HG02852 (cell line): ENCODE data around the gene ALDH1A2.
"Not testable (repeated sequence)": the region's sequence is repeated elsewhere in the genome, so short reads cannot be mapped to it uniquely, and the experiment has no call there.

Source experiments
- ATAC-seq: cut with Tn5 transposase; IDR thresholded peaks from one replicate; pipeline ENCODE4 v1.9.1; 2021; ENCODE audit warnings: mild to moderate bottlenecking, moderate library complexity; ENCODE audit not compliant: unreplicated experiment

The ALDH1A2 gene

DNA sequence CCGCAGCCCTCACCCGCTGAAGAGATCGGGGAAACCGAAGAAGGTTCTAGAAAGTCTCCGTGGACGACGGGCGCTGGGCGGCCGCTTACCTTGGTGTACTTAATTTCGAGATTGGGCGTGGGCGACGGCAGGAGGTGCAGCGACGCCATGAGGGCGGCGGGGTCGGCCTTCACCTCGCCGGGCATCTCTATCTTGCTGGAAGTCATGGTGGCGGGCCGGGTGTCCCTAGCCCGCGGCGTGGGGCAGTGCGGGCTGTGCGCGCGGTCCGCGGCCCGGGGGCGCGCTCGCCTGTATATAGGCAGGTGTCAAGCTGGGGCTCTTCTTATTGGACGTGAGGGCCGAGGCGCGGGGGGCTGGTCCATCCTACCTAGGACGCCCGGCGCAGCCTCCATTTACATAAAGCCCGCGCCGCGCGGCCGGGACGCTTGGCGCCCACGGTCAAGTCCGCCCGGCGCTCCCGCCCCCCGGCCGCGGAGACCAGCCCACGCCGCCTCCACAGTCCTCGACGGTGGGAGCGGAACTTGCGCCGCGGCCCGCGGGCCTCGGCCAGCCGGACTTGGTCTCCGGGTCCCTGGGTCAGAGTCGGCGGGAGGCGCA, at the start of gene ALDH1A2:
TSS of gene ALDH1A2 (minus strand) at position 267 of the 597 bp plus-strand sequence. CDS start at position 206, 61 bp downstream.
- no peak for ATAC-seq

DNA sequence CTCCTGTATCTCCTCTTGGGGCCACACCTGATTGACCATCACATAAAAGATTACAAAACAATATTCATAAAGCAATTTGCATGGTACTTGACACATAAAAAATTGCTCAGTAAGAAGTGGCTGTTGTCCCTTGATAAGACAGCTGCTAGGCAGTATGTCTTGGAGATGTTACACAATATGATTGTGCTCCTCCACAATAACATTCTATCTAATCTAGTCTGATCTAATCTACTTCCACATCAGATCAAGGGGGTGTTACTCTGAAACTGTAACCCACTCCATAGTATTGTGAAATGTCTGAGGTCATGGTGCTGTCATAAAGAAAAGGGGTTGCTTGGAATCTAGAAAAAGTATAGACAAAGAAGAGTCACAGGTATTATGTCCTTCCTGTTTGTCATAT, 49.3 kb upstream of the ALDH1A2 start:
- no peak for ATAC-seq

DNA sequence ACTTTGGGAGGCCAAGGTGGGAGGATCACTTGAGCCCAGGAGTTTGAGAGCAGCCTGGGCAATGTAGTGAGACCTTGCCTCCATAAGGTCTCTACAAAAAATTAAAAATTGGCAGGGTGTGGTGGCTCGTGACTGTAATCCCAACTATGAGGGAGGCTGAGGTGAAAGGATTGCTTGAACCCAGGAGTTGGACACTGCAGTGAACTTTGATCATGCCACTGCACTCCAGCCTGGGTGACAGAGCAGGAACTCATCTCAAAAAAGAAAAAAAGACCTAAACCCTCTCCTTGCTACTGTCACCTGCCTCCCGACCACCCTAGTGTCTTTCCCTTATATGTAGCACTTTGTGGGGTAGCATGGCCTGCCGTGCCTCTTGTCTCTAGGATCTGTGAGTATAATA, 48.9 kb upstream of the ALDH1A2 start:
- no peak for ATAC-seq

DNA sequence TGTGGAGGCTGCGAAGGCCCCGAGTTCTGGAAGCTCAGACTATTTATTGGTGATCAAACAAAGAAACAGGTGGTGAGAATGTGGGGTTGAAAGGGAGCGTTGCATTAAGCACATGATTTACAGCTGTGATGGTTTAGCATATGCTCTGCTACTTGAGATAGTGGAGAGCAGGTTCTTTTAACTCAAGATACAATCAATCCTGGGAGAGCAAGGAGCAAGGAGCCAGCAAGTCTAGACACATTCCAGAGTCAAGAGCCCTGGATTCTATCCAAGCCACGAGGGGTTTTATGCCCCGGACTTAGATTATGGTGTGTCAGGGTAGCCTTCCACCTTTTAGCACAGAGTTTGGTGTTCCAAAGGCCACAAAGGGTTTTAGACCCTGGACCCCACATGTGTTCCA, 47.8 kb upstream of the ALDH1A2 start:
- ATAC-seq: not testable (repeated sequence)

DNA sequence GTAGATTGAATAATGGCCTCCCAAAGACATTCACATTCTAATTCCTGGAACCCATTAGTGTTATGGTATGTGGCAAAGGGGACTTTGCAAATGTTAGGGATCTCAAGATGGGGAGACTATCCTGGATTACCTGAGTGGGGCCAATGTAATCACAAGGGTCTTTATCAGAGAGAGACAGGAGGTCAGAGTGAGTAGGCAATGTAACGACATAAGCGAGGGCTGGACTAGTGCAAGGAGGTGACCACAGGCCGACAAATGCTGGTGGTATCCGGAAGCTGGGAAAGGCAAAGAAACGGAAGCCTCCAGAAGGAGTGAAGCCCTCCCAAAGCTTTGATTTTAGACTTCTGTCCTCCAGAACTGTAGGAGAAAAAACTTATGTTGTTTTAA, 46.2 kb upstream of the ALDH1A2 start:
- ATAC-seq: no peak

DNA sequence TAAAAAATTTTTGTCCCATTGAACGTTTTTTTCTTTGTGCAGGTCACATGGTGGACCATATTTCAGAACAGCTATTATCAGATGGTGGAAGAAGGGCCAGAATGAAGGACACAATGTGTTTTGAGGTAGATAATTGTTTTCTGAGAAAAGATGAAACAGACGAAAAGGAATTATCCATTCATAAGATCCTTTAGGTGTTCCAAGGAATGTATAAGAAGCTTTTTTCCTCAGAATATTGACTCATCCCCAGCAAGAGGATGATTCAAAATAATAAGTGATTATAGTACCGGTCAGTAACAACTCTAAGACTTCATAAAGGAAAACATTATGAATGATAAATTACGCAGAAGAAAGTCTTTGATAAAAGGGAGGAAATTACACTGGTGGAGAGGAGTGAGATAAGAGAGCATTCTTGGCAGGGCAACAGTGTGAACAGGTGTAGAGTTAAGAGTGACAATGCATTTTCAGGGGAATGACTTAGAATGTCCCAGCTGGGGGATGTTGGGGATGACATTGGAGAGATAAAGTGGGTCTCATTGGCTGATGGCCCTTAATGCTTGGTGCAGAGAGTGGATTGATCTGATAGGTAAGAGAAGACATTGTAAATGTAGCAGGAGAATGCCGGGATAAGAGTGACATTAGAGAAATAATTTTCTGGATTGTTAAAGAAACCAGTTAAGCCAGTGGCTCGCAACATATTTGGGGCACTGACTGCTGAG, 45.6 kb upstream of the ALDH1A2 start:
- ATAC-seq: no peak

DNA sequence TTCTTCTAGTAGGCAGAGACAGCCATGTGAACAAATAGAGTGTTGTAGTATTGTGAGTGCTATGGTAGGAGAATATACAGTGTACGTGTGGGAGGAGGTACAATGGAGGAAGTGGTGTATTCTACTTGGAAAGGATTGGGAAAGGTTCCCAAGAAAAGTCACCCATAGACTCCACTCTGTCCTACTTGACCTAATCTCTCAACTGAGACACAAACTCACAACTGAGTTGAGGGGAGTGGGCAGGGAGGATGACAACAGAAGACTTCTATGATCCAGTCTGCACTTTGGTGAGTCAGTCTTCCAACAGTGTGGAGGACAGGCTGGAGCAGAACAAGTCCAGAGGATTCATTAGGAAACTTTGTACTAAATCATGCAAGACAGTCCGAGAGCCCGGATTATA, 43.9 kb upstream of the ALDH1A2 start:
- ATAC-seq: no peak

DNA sequence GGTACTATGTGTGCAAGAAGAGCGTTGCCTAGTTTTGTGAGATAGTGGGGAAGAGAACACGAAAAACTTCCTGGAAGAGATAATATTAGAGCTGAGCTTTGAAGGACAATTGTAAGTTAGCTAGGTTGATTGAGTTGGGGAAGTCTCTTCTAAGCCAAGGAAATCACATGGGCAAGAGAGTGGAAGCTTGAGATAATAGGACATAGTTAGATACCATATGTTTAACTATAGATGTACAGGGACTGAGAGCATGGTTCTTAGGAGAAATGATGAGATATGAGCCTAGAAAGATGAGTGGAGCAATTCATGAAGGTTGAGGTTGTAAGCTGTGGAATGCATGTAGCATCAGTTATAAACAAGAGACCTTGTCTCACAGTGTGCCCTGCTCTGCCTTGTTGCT, 42.6 kb upstream of the ALDH1A2 start:
- no peak for ATAC-seq

DNA sequence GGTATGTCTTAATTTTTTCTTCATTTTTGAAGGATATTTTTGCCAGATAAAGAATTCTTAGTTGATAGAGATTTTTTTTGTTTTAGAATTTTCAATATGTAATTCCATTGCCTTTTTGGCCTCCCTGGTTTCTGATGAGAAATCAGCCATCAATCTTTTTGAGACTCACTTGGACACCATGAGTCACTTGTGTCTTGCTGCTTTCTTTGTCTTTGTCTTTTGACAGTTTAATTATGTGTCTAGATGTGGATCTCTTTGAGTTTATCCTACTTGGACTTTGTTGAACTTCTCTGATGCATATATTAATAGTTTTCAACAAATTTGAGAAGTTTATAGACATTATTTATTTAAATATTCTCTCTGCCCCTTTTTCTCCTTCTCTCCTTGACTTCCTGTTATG, 38.0 kb upstream of the ALDH1A2 start:
- ATAC-seq: no peak

DNA sequence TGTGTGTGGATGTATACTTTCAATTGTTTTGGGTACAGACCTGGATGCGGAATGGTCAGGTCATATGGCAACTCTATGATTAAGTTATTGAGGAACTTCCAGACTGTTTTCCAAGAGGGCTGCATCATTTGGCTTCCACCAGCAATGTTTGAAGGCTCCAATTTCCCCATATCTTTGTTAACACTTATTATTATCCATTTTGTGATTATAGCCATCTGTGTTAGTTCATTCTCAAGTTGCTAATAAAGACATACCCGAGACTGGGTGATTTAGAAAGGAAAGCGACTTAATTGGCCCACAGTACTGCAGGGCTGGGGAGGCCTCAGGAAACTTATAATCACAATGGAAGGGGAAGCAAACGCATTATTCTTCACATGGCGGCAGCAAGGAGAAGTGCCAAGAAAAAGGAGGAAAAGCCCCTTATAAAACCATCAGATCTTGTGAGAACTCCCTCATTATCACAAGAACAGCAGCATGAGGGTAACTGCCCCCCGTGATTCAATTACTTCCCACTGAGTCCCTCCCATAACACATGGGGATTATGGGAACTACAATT, 31.1 kb upstream of the ALDH1A2 start:
- ATAC-seq: no peak

DNA sequence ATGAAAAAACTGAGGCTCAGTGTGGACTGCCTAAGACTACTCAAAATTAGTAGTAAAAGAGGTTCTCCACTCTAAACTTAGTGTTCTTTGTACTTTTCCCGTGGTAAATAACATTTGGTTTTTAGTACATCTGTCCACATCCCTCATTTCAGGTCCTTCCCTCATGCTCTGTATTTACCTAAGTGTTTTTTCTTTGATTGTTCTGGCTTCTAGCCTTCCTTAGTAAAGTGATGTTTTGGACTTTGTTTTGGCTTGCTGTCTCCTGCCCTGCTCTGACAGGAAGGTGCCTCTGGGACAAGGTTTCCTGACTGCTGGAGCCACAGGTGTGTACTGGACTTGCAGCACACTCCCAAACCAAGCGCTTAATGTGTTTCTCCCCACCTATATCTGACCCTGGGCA, 29.9 kb upstream of the ALDH1A2 start:
- ATAC-seq: no peak

DNA sequence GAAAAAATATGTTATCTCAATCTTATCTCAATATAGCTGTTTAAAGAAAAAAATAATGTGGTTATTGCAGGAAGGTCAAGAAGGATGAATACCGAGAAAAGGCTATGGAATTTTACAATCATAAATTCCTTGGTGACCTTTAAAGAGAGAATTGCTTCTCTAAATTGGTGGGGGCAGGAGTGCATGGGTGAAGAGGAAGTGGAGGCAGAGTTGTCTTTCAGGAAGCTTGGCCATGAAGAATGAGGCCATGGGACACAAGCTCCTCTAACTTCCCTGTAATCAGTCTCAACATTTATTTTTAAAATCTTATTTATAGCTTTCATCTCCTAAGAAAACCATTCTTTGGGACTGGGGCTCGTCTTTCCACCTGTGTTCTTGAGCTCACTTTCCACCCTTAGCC, 22.4 kb upstream of the ALDH1A2 start:
- ATAC-seq: no peak

DNA sequence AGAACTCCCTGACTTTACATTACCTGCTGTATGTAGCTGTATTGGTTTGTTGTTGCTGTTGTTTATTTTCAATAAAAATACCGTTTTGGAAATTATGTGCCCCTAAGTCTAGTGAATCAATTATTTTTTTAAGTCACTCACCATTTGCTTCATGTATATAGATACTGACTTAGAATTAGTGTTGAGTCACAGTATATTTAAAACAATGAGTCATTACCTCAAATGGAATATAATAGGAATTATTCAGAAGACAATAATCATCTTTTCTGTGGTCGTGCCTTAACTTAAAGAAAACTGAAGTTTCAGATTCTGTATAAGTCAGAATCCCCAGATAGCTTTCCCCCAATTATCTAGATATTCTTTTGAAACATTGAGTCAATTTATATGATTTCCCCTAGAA, 21.0 kb upstream of the ALDH1A2 start:
- ATAC-seq: no peak

DNA sequence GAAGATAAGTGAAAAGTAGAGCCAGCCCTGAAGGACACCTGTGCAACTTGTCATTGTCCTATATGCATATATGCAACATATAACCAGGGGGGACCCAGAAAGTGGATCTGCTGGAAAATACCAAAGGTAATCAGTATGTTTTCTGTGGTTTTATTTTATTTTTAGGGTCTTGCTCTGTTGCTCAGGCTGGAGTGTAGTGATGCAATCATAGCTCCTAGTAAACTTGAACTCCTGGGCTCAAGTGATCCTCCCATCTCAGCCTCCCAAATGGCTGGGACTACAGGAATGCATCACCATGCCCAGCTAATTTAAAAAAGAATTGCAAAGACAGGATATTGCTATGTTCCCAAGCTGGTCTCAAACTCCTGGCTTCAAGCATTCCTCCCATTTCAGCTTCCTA, 18.0 kb upstream of the ALDH1A2 start:
- ATAC-seq: no peak

DNA sequence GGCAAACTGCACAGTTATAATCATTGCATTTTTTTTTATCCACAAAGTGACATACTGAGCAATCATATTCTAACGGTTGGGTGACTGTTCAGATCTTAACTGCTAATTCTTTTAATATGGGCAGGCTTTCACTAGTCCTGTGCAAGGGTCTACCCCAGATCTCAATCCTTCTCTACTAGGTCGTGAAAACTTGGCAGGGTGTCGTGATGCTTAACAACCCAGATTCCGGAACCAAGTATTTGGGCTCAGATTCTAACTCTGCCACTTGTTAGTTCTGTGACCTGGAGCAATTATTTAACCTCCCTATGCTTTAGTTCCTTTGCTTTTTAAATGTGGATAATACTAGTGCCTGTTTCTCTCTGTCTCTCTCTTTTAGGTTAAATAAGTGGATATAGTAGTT, 16.4 kb upstream of the ALDH1A2 start:
- ATAC-seq: no peak

DNA sequence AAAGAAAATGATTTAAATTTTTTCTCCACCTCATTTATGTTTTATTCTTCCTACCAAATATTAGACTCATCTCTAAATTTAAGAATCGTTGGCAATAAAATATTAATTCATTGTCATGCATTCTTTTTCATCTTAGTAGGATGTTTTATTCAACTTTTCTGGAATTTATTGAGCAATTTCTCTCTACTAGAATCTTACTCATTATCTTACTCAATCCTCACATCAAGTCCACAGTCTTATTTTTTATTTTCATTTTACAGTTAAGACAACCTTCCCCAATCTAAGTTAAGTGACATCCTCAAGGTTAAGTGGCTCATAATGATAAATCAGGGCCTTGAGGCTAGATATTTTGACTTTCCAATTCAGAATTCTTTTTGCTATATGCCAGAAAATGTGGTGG, 15.9 kb upstream of the ALDH1A2 start:
- ATAC-seq: no peak

DNA sequence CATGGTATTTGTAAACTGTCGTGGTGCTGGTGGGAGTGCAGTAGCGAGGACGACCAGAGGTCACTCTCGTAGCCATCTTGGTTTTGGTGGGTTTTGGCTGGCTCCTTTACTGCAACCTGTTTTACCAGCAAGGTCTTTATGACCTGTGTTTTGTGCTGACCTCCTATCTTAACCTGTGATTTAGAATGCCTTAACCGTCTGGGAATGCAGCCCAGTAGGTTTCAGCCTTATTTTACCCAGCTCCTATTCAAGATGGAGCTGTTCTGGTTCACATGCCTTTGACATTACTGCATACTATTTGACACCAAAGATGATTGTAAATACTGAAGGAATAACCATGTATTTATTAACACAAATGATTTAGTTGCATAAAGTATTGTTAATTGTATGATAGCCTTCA, 15.4 kb upstream of the ALDH1A2 start:
- ATAC-seq: not testable (repeated sequence)

DNA sequence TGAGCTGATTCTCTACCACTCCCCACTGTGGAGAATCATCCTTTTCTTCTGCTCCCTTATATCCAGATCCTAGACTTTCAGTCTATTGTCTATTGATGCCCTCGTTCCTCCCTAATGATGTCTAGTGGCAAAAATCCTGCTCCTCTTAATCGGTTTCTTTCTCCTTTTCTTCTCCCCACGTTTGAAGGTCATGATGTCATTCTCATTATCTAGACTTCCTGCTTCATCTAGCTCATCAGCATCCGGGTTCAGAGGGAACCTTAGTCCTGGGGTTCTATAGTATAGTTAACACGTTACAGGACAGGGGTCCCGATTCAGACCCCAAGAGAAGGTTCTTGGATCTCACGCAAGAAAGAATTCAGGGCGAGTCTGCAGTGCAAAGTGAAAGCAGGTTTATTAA, 14.9 kb upstream of the ALDH1A2 start:
- ATAC-seq: no peak

DNA sequence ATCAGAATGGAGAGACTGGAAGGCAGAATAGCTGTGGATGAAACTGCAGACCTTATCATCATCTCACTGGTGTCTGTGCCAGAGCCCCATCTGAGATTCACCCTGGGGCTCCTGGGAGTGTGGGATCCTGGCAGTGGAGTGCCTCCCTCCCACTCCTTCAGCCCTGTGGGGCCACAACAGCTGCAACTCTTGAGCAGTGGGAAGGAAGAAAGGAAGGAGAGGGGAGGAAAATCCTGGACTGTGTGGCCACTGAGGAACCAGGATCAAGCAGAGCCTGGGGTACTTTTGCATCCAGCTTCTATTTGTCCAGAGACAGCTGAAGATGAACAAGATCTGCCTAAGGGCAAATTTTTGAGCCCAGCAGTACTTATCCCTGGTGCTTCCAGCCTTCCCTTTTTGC, 13.1 kb upstream of the ALDH1A2 start:
- ATAC-seq: no peak

DNA sequence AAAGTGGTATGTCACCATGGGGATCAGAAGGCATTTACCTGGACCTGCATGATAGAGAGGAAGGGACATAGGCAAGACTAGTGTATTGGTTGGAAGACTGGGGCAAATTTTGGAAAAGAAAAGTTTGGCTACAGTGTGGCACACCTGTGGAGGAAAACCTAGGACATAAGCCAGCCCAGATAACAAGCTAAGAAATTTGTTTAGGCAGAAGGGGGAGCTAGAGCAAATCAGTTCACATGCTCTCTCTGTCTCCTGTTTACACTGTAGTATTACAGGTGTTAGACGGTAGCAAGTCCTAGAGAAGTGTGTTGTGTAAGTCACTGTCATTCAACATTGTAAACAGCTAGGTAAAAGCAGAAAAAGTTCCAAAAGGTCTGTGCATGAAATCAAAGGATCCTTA, 11.9 kb upstream of the ALDH1A2 start:
- no peak for ATAC-seq

DNA sequence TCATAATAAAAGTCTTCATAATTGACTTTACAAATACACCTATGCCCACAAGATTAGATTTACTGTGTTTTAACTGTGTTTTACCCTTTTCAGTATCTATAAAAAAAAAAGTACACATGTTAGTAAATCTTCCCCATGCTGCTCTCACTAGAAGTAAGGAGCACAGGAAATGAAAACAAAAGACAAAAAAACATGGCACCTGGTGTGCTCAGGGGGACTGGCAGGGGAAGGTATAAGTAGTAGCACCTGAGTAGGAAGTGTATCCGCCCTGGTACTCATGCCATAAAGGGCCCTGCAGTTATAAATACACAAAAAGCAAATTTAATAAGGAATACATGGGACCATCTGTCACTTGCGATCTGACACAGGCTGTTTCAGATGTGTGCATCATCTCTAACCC, 8.9 kb upstream of the ALDH1A2 start:
- ATAC-seq: no peak

DNA sequence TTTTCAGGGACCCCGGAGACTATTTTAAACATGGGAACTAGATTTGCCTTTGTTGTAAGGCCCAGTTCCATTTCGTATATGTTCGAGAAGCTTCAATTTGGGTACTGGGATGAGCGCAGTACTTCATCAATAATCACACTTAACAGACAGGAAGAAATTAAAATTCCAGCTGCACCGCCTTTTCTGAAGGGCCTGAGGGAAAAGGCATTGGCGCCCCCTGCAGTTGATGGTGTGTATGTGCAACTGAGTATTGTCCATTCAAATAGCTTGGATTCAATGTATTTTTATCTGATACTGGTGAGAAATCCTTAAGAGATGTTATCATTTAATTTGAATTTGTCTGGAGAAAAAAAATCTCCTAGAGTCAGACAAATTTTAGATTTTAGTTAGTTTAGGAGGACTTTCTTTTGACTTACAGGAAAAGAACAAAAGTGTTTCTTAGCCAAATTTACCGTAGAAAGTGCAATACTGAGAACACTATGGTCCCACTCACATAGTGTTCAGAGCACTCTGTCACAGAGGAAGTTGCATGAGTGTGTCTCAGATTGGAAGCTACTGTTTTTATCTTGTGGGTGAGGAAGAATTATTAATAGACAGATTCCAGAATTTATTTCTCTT, 5.4 kb upstream of the ALDH1A2 start:
- ATAC-seq: no peak
